Measurements from ENCODE around the gene RANBP3L.

GRCh38 chr5:36276864-36277263 is 24.8 kb downstream of the RANBP3L start:
- TF ChIP-seq, protein P1, sequence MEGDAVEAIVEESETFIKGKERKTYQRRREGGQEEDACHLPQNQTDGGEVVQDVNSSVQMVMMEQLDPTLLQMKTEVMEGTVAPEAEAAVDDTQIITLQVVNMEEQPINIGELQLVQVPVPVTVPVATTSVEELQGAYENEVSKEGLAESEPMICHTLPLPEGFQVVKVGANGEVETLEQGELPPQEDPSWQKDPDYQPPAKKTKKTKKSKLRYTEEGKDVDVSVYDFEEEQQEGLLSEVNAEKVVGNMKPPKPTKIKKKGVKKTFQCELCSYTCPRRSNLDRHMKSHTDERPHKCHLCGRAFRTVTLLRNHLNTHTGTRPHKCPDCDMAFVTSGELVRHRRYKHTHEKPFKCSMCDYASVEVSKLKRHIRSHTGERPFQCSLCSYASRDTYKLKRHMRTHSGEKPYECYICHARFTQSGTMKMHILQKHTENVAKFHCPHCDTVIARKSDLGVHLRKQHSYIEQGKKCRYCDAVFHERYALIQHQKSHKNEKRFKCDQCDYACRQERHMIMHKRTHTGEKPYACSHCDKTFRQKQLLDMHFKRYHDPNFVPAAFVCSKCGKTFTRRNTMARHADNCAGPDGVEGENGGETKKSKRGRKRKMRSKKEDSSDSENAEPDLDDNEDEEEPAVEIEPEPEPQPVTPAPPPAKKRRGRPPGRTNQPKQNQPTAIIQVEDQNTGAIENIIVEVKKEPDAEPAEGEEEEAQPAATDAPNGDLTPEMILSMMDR (conservative IDR thresholded peaks at IDR 0.05; ENCODE audit: low read depth, low read length): no peak
- TF ChIP-seq POLR2A (IDR thresholded peaks at IDR 0.05; ENCODE audit: low read depth, low read length) (no peak), MAFK (IDR thresholded peaks at IDR 0.05; ENCODE audit: low read depth, low read length) (no peak), RFX5 (IDR thresholded peaks at IDR 0.05; ENCODE audit: low read depth, low read length) (no peak)

Data from IMR-90 (cell line).